ENCODE results near the gene ANKRD60.

ANKRD60 gene

GRCh38 chr20:58228484-58229197 is at the start of gene ANKRD60:
Gene ANKRD60 (minus strand): TSS chr20:58228653. CDS start chr20:58228653, 0 bp downstream.
- TF ChIP-seq ZNF274 (IDR thresholded peaks at IDR 0.05; ENCODE audit: low read depth, low read length) = no peak
- no peak within 1 kb of the TSS for H3K4me3 ChIP-seq (ENCODE audit: low read length)

GRCh38 chr20:58277578-58278472 is 49.4 kb upstream of the ANKRD60 start:
- TF ChIP-seq ZNF274 (IDR thresholded peaks at IDR 0.05; ENCODE audit: low read depth, low read length) = no peak
- H3K4me3 ChIP-seq (ENCODE audit: low read length) = no peak overlapping the region

- TF ChIP-seq ZNF274 (IDR thresholded peaks at IDR 0.05; ENCODE audit: low read depth, low read length) = no peak
- H3K4me3 ChIP-seq (ENCODE audit: low read length) = no peak overlapping the region
Observed at GRCh38 chr20:58277107-58277506, 48.7 kb upstream of the ANKRD60 start.

- no peak overlapping the region for H3K4me3 ChIP-seq (ENCODE audit: low read length)
- no peak for TF ChIP-seq ZNF274 (IDR thresholded peaks at IDR 0.05; ENCODE audit: low read depth, low read length)
Observed at GRCh38 chr20:58274384-58274783, 45.9 kb upstream of the ANKRD60 start.

- no peak overlapping the region for H3K4me3 ChIP-seq (ENCODE audit: low read length)
- no peak for TF ChIP-seq ZNF274 (IDR thresholded peaks at IDR 0.05; ENCODE audit: low read depth, low read length)
Observed at GRCh38 chr20:58271606-58272351, 43.3 kb upstream of the ANKRD60 start.

- no peak for TF ChIP-seq ZNF274 (IDR thresholded peaks at IDR 0.05; ENCODE audit: low read depth, low read length)
- H3K4me3 ChIP-seq (ENCODE audit: low read length) = no peak overlapping the region
Observed at GRCh38 chr20:58268936-58269619, 40.6 kb upstream of the ANKRD60 start.

GRCh38 chr20:58268421-58268821 is 40.0 kb upstream of the ANKRD60 start:
- no peak overlapping the region for H3K4me3 ChIP-seq (ENCODE audit: low read length)
- TF ChIP-seq ZNF274 (IDR thresholded peaks at IDR 0.05; ENCODE audit: low read depth, low read length) = no peak

GRCh38 chr20:58267389-58268215 is 39.1 kb upstream of the ANKRD60 start:
- TF ChIP-seq ZNF274 (IDR thresholded peaks at IDR 0.05; ENCODE audit: low read depth, low read length) = no peak
- no peak overlapping the region for H3K4me3 ChIP-seq (ENCODE audit: low read length)

- no peak overlapping the region for H3K4me3 ChIP-seq (ENCODE audit: low read length)
- no peak for TF ChIP-seq ZNF274 (IDR thresholded peaks at IDR 0.05; ENCODE audit: low read depth, low read length)
Observed at GRCh38 chr20:58264271-58264670, 35.8 kb upstream of the ANKRD60 start.

GRCh38 chr20:58261660-58262059 is 33.2 kb upstream of the ANKRD60 start:
- TF ChIP-seq ZNF274 (IDR thresholded peaks at IDR 0.05; ENCODE audit: low read depth, low read length) = no peak
- H3K4me3 ChIP-seq (ENCODE audit: low read length) = no peak overlapping the region

GRCh38 chr20:58260006-58260405 is 31.6 kb upstream of the ANKRD60 start:
- no peak overlapping the region for H3K4me3 ChIP-seq (ENCODE audit: low read length)
- TF ChIP-seq ZNF274 (IDR thresholded peaks at IDR 0.05; ENCODE audit: low read depth, low read length) = no peak

GRCh38 chr20:58256842-58257241 is 28.4 kb upstream of the ANKRD60 start:
- TF ChIP-seq ZNF274 (IDR thresholded peaks at IDR 0.05; ENCODE audit: low read depth, low read length) = no peak
- H3K4me3 ChIP-seq (ENCODE audit: low read length) = no peak overlapping the region

- TF ChIP-seq ZNF274 (IDR thresholded peaks at IDR 0.05; ENCODE audit: low read depth, low read length) = no peak
- H3K4me3 ChIP-seq (ENCODE audit: low read length) = no peak overlapping the region
Observed at GRCh38 chr20:58256307-58256706, 27.9 kb upstream of the ANKRD60 start.

All from GM08714 (cell line).